CD1c-positive myeloid dendritic cell (primary cell): ENCODE data around the gene SPN.
"Not testable (repeated sequence)": the region's sequence is repeated elsewhere in the genome, so short reads cannot be mapped to it uniquely, and the experiment has no call there.

Experiments
- DNase-seq: peaks from one replicate; pipeline ENCODE4 v3.0.0-alpha.2; 2016; ENCODE audit errors: extremely low spot score

The SPN gene

GRCh38 chr16:29701214-29701555, 38.1 kb downstream of the SPN start:
- DNase-seq: no peak

GRCh38 chr16:29702269-29702668, 39.2 kb downstream of the SPN start:
- DNase-seq: peak; percentile 13

GRCh38 chr16:29705030-29705429, 42.0 kb downstream of the SPN start:
- no peak for DNase-seq

- not testable (repeated sequence) for DNase-seq
These were observed 44.1 kb downstream of the SPN start for GRCh38 chr16:29707160-29707559.

GRCh38 chr16:29708917-29709600, 46.0 kb downstream of the SPN start:
- no peak for DNase-seq

GRCh38 chr16:29709657-29710056, 46.6 kb downstream of the SPN start:
- not testable (repeated sequence) for DNase-seq

- peak; percentile 81 for DNase-seq
These were observed 47.5 kb downstream of the SPN start for GRCh38 chr16:29710227-29711219.

GRCh38 chr16:29712809-29713208, 49.8 kb downstream of the SPN start:
- DNase-seq: no peak

- no peak for DNase-seq
These were observed 51.3 kb downstream of the SPN start for GRCh38 chr16:29714396-29714795.

GRCh38 chr16:29714972-29715371, 51.9 kb downstream of the SPN start:
- DNase-seq: no peak

- no peak for DNase-seq
These were observed 54.1 kb downstream of the SPN start for GRCh38 chr16:29717113-29717512.

GRCh38 chr16:29719063-29719462, 56.0 kb downstream of the SPN start:
- no peak for DNase-seq
